Kidney (tissue), 14 donors: ENCODE results near the gene ENTPD1. TPM values are rescaled to one million over a fixed set of nuclear protein-coding genes. Genes with fewer than 3 reads are reported as not detected.

Source experiments
- DNase-seq, 5 donors: peaks; one replicate each; pipeline ENCODE4 v3.0.0-alpha.2; 2013 to 2020
- FAIRE-seq: peaks from 2 replicates; lab custom pipeline; 2012; peaks lifted over from hg19 to GRCh38; lab: Jason Lieb, UNC
- H3K27ac ChIP-seq, 2 donors: one replicate each; pipeline ENCODE4 v1.7.0; 2013; ENCODE audit warnings: low read depth in 2 of 2, low read length in 2 of 2, inconsistent platforms in 1 of 2
- H3K27me3 ChIP-seq: one replicate; pipeline ENCODE4 v1.7.1; 2013; ENCODE audit warnings: low read length, inconsistent platforms; ENCODE audit not compliant: control insufficient read depth, insufficient read depth
- H3K36me3 ChIP-seq, 3 donors: one replicate each; pipeline versions ENCODE4 v1.7.0 to v1.7.1; 2013; ENCODE audit warnings: low read length in 3 of 3, control low read depth in 1 of 3, inconsistent platforms in 1 of 3; ENCODE audit not compliant: insufficient read depth in 3 of 3, control insufficient read depth in 2 of 3
- H3K4me1 ChIP-seq, 3 donors: one replicate each; pipeline versions ENCODE4 v1.7.0 to v1.7.1; 2013; ENCODE audit warnings: low read length in 3 of 3, inconsistent platforms in 1 of 3, low read depth in 1 of 3; ENCODE audit not compliant: control insufficient read depth in 2 of 3, insufficient read depth in 2 of 3
- H3K4me3 ChIP-seq, 3 donors: one replicate each; pipeline versions ENCODE4 v1.7.0 to v1.8.1; 2013; ENCODE audit warnings: low read length in 3 of 3, control low read depth in 1 of 3, inconsistent platforms in 1 of 3
- H3K9ac ChIP-seq, 3 donors: one replicate each; pipeline versions ENCODE4 v1.7.0 to v1.7.1; 2013; ENCODE audit warnings: low read length in 3 of 3, control low read depth in 1 of 3, inconsistent platforms in 1 of 3
- H3K9me3 ChIP-seq, 3 donors: one replicate each; pipeline versions ENCODE4 v1.7.0 to v1.7.1; 2013; ENCODE audit warnings: low read length in 3 of 3, control low read depth in 1 of 3, inconsistent platforms in 1 of 3; ENCODE audit not compliant: control insufficient read depth in 2 of 3, insufficient read depth in 1 of 3
- intact Hi-C: fragments of 100-400 bp; cut with DNase I; formaldehyde crosslinking; loops from one replicate; pipeline ENCODE4 v1.11.1; 2022
- polyA plus RNA-seq: library from polyadenylated mRNA; stranded (reverse); fragments of 350-450 nt; fragmentation: Illumina TruSeq; extraction: RNeasy Lipid Tissue Mini Kit (QIAGEN cat#74804); gene quantifications from one replicate; pipeline ENCODE4 v1.2.3, GENCODE V29; 2014; ENCODE audit warnings: low read depth, low replicate concordance; ENCODE audit not compliant: insufficient read depth
- total RNA-seq: library from RNA; stranded (reverse); fragmentation: NEBNext Ultra II Directional; extraction: Animal tissue kit (Norgen Biotek cat#: 25700); gene quantifications from one replicate; pipeline ENCODE4 v1.2.1, GENCODE V29; 2021
- TF ChIP-seq, protein P1 (sequence below): IDR thresholded peaks from 3 replicates; pipeline ENCODE4 v1.5.1; 2012; ENCODE audit warnings: mild to moderate bottlenecking, moderate library complexity, borderline replicate concordance; ENCODE audit not compliant: insufficient read depth; ENCODE audit errors: extremely low read depth
- donor health status: control.
- donor health status: control.
- donor health status: control.
- donor health status: control.
- donor health status: control.
- donor health status: DM: yes; HTN: yes; CAD: no.
- donor health status: Normal renal cell carcinoma (clear cell type).

The ENTPD1 gene
- total and polyA plus RNA-seq, 2 donors from 2014 or later: 5.2 to 36.6 TPM

DNA sequence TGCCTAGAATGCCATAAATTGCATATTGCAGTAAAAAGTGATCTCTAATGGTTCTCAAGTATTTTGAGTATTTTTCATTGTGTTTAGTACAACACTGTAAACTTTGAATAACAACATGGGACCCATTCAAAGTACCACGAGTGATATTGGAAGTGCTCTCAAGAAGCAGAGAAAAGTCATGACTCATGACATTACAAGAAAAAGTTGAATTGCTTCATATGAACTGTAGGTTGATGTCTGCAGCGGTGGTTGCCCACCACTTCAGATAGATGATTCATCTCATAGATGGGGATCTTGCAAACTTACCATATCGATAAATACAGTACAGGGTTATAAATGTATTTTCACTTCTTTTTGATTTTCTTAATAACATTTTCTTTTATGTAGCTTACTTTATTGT lies 33.9 kb downstream of the ENTPD1 start:
- no peaks in the 10 kb centered on the region for H3K36me3 ChIP-seq
- TF ChIP-seq, protein P1, sequence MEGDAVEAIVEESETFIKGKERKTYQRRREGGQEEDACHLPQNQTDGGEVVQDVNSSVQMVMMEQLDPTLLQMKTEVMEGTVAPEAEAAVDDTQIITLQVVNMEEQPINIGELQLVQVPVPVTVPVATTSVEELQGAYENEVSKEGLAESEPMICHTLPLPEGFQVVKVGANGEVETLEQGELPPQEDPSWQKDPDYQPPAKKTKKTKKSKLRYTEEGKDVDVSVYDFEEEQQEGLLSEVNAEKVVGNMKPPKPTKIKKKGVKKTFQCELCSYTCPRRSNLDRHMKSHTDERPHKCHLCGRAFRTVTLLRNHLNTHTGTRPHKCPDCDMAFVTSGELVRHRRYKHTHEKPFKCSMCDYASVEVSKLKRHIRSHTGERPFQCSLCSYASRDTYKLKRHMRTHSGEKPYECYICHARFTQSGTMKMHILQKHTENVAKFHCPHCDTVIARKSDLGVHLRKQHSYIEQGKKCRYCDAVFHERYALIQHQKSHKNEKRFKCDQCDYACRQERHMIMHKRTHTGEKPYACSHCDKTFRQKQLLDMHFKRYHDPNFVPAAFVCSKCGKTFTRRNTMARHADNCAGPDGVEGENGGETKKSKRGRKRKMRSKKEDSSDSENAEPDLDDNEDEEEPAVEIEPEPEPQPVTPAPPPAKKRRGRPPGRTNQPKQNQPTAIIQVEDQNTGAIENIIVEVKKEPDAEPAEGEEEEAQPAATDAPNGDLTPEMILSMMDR: no peak
- FAIRE-seq (no peak), DNase-seq (no peak)
- no peaks in the 10 kb centered on the region for H3K27me3 ChIP-seq
- H3K4me3 ChIP-seq: no peak overlapping the region
- H3K9me3 ChIP-seq: no peaks in the 10 kb centered on the region
- H3K4me1 ChIP-seq: no peaks in the 10 kb centered on the region
- H3K9ac ChIP-seq: no peak overlapping the region
- H3K27ac ChIP-seq: no peak overlapping the region
- intact Hi-C loops: no loop called here

DNA sequence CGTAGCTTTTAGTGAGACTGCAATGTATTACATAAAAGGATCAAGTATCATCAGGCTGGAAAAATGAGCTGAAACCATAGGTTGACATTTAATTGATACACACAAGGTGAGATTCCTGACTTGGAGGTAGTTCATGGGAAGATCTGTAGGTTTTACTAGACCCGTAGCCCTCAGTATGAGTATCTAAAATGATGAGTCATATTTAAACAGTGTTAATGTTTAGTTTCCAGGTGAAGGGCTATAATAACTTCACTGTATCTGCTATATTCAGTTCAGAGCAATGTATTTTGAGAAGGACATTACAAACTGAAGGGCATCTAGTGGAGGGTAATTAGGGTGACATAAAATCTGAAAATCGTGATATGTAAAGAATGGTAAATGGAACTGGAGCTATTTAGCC lies 35.0 kb downstream of the ENTPD1 start:
- no peaks in the 10 kb centered on the region for H3K4me1 ChIP-seq
- FAIRE-seq (no peak), DNase-seq (no peak)
- intact Hi-C loops: no loop called here
- H3K4me3 ChIP-seq: no peak overlapping the region
- TF ChIP-seq, protein P1: no peak
- H3K27ac ChIP-seq: no peak overlapping the region
- H3K9ac ChIP-seq: no peak overlapping the region
- H3K27me3 ChIP-seq: no peaks in the 10 kb centered on the region
- no peaks in the 10 kb centered on the region for H3K9me3 ChIP-seq
- no peaks in the 10 kb centered on the region for H3K36me3 ChIP-seq

DNA sequence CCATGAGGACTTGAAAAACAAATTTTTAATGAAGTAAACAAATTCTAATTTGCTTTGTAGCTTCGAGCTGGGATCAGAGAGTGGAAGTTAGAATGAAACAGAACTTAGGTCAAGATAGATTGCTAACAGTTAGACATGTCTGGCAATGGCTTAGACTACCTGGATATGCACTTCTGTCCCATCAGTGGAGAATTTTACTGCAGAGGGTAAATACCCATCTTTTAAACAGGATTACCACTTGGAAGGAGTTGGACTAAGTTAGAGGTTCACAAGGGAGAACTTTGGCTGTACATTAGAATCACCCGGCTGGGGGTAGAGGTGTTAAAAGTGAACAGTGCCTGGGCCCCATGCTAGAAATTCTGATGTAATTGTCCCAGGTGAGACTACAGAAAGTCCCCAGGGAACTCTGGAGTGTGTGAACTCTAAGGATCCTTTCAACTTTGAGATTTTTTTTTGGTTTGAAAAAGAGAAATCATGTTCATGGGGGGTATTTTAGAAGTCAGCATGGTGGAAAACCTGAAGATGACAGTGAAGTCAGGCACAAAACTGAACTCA lies 35.5 kb downstream of the ENTPD1 start:
- FAIRE-seq: no peak

More for the DNA sequence above, 35.5 kb downstream of the ENTPD1 start:
- Histone ChIP-seq H3K4me1 (no peaks in the 10 kb centered on the region), H3K27ac (no peak overlapping the region), H3K9me3 (no peaks in the 10 kb centered on the region), H3K36me3 (no peaks in the 10 kb centered on the region), H3K9ac (no peak overlapping the region), H3K4me3 (no peak overlapping the region), H3K27me3 (no peaks in the 10 kb centered on the region)
- TF ChIP-seq, protein P1: no peak
- intact Hi-C loops: no loop called here
- no peak for DNase-seq
